GM21528 (cell line): ENCODE measurements around the gene RAC2.

ENCODE experiments used
- ATAC-seq: cut with Tn5 transposase; IDR thresholded peaks from one replicate; pipeline ENCODE4 v1.9.1; 2021; ENCODE audit warnings: mild to moderate bottlenecking, moderate library complexity; ENCODE audit not compliant: unreplicated experiment, low FRiP score

The RAC2 gene

GRCh38 chr22:37180531-37181231 is 63.4 kb downstream of the RAC2 start:
- no peak for ATAC-seq

- no peak for ATAC-seq
Measured at GRCh38 chr22:37179622-37180420, 64.2 kb downstream of the RAC2 start.

DNA sequence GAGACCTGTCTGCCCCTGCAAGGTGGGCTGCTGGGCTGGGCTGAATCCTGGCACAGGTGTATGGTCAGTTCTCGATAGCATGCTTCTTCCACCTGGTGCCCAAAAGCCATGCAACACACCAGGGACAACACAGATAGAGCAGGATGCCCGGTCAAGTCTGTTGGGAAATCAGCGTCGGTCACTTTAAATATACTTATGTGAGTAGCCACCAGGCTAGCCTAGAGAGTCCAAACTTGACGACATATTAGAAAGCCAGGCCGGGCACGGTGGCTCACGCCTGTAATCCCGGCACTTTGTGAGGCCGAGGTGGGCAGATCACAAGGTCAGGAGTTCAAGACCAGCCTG is 65.0 kb downstream of the RAC2 start:
- ATAC-seq: no peak

DNA sequence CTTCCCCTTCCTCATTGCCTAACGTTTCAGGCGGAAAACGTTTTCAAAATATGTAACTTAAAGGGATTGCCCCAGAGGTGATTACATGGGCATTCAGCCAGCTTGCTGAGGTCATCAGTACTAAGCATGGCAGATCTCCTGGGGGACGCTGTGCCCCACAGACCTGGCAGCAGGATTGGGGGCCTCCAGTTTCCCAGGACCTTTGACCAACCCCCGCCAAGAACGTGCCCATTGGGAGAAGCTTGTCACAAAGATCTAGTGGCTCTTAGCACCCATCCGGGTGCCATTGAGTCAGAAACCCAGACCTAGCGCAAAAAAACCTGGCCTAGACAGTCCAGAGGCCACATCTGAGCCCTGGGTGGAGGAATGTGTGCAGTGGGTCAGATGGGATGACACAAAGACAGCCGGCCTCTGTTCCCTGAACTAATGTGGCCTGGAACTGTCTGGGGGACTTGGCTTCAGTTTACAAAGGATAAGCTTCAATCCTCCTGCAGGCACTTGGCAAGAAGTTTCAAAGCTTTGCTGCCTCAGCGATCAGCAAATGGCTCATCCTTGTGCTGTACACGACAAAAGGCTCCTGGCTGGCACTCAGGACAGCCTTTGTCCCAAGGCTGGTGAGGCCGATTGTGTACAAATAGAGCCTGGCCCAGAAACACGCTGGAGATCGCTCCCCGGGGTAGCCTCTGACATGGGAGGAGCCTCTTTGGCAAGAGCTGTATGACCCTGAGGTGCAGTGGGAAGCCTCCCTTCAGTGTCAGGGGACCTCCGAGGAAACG is 65.5 kb downstream of the RAC2 start:
- ATAC-seq: no peak

DNA sequence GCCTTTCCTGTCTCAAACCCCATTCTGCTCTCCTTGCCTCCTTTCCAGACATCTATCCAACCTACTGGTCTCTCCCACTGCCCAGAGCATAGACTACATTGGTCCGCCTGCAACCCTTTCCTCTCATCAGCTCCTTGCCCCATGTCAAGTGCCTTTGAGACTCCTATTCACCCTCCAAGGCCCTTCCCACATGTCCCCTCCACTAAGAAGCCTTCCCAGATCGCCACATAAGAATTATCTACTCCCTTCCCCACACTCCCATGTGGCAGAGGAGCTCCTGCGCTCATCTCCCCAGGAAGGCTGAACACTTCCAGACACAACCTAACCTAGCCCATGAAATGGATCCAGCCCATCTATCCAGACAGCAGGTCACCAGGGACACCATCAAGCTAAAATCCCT is 66.3 kb downstream of the RAC2 start:
- no peak for ATAC-seq

DNA sequence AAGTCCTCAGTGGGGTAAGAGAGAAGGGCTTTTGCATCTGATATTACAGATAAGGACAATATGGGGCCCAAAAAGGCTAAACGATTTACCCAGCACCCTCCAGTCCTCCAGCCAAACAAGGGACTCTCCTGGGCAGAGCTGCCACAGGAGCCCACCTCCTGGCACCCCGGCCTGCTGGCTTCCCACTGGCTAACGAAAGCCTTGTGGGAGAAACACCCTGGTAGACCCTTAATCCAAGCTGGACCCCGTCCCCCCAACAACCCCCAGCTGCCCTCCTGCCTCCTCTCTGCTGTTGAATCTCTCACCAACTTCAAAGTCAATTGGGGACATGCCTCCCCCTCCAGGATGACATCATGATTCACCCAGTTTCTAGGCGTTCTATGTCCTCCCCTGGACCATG is 66.8 kb downstream of the RAC2 start:
- no peak for ATAC-seq

DNA sequence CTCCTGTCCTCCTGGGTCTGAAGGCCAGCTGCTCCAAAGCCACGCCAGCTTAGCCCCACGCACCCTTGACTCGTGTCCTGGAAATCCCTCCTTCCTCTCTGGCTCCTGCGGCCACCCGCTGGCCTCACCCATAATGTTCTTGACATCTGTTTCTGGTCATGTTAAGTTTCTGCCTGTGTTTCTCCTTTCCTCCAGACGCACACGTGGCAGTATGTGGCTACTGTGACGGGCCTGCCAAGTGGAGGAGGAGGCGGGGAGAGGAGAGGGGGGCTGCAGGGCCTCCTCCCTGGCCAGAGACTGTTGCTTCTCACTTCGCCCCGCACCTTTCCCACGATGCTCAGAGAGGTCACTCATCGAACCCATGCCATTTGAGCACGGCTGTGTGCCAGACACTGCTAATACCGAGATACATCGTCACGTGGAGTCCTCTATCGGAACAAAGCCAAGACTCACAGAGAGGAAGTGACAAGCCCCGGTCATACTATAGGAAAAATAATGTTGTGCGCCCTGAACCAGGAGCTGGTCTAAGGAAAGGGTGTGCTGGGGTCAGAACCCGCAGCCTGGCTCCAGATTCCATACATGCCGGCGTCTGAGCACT is 67.5 kb downstream of the RAC2 start:
- no peak for ATAC-seq

GRCh38 chr22:37175414-37176281 is 68.4 kb downstream of the RAC2 start:
- ATAC-seq: no peak
